ENCODE data around the gene FZD10.

DNA sequence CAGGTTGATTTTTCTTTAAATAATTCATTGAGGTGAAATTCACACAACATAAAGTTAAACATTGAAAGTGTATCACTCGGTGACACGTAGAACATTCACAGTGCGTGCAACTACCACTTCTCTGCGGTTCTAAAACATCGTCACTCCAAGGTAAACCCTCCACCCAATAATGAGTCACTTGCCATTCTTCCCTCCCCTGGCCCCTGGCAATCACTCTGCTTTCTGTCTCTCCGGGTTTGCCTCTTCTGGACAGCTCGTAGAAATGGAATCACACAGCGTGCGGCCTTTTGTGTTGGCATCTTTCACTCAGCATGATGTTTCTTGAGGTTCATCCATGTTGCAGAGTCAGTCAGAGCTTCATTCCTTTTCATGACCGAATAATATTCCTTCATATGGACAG, 18.9 kb downstream of the FZD10 start:
- TF ChIP-seq, protein P1, sequence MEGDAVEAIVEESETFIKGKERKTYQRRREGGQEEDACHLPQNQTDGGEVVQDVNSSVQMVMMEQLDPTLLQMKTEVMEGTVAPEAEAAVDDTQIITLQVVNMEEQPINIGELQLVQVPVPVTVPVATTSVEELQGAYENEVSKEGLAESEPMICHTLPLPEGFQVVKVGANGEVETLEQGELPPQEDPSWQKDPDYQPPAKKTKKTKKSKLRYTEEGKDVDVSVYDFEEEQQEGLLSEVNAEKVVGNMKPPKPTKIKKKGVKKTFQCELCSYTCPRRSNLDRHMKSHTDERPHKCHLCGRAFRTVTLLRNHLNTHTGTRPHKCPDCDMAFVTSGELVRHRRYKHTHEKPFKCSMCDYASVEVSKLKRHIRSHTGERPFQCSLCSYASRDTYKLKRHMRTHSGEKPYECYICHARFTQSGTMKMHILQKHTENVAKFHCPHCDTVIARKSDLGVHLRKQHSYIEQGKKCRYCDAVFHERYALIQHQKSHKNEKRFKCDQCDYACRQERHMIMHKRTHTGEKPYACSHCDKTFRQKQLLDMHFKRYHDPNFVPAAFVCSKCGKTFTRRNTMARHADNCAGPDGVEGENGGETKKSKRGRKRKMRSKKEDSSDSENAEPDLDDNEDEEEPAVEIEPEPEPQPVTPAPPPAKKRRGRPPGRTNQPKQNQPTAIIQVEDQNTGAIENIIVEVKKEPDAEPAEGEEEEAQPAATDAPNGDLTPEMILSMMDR (IDR thresholded peaks at IDR 0.05; ENCODE audit: low read length): no peak
- no peak for TF ChIP-seq EZH2 (optimal IDR thresholded peaks at IDR 0.05; ENCODE audit: low read depth, low read length)

All from MM.1S (cell line).